Measurements from ENCODE around the gene CEP295NL.

GRCh38 chr17:78857266-78857665 lies 45.7 kb downstream of the CEP295NL start:
- no peak for TF ChIP-seq POLR2A (IDR thresholded peaks at IDR 0.05; ENCODE audit: low read depth, low read length)
- no peak for TF ChIP-seq POLR2AphosphoS5 (IDR thresholded peaks at IDR 0.05; ENCODE audit: low read depth, low read length)
- no peak for TF ChIP-seq SPI1 (IDR thresholded peaks at IDR 0.05; ENCODE audit: low read depth, low read length)
- no peak for TF ChIP-seq TAF1 (IDR thresholded peaks at IDR 0.05; ENCODE audit: low read depth, low read length)
- no peak for TF ChIP-seq POU2F2 (IDR thresholded peaks at IDR 0.05; ENCODE audit: low read depth, low read length)
